ENCODE data around the gene PCARE. TPM values are rescaled to one million over a fixed set of nuclear protein-coding genes. Genes with fewer than 3 reads are reported as not detected.

PCARE gene
- total and polyA plus RNA-seq, 2 of the 8 experiments (the other 6 are each of a cell fraction or from before 2014, with no cell fraction given) = not detected

DNA sequence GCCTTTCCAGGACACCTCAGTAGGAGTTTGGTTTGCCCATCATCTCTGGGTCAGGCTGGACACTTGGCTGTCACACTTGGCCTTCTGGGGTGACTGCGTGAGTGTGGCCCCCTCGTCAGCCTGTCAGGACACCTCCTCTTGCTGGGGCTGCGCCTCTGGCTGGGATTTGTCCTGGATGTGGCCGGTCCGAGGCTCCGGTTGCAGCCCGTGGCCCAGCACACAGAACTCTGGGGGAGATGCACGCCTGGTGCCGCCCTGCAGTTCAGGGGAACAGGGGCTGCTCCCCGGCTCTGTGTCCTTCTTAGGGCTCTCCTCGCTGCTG lies 9.6 kb downstream of the PCARE start (continued):
- TF ChIP-seq ZNF274 (IDR thresholded peaks at IDR 0.05; ENCODE audit: borderline replicate concordance, extremely low read depth, low read length) (no peak), JUND (IDR thresholded peaks at IDR 0.05; ENCODE audit: low read length) (no peak)

All from H1 (cell line).